Ectodermal cell (in vitro differentiated cells): ENCODE results near the gene ACVR2B.

Source experiments
- H3K27ac ChIP-seq: 2 replicates; pipeline ENCODE4 v1.7.0; 2013; ENCODE audit warnings: mild to moderate bottlenecking, low read depth, low read length; ENCODE audit not compliant: insufficient read depth, poor library complexity, severe bottlenecking
- H3K27me3 ChIP-seq: 2 replicates; pipeline ENCODE4 v1.7.0; 2013; ENCODE audit warnings: mild to moderate bottlenecking, low read length; ENCODE audit not compliant: insufficient read depth, control insufficient read depth, poor library complexity, severe bottlenecking
- H3K36me3 ChIP-seq: one replicate; pipeline ENCODE4 v1.7.0; 2013; ENCODE audit warnings: low read length; ENCODE audit not compliant: control insufficient read depth, insufficient read depth
- H3K4me1 ChIP-seq: one replicate; pipeline ENCODE4 v1.7.0; 2013; ENCODE audit warnings: low read length; ENCODE audit not compliant: control insufficient read depth, insufficient read depth
- H3K4me3 ChIP-seq: 2 replicates; pipeline ENCODE4 v1.7.0; 2013; ENCODE audit warnings: low read depth, low read length, control low read depth; ENCODE audit not compliant: insufficient read depth
- H3K9me3 ChIP-seq: 2 replicates; pipeline ENCODE4 v1.7.0; 2013; ENCODE audit warnings: mild to moderate bottlenecking, low read length, moderate library complexity; ENCODE audit not compliant: control insufficient read depth
- WGBS, 2 experiments: methylation state at CpG; one replicate each; pipeline ENCODE4 v1.1.7; 2013; ENCODE audit warnings: missing lambda C conversion rate in 2 of 2; 5-methylcytosine and 5-hydroxymethylcytosine counted together

Gene ACVR2B

GRCh38 chr3:38458796-38459498 lies 5.3 kb downstream of the ACVR2B start:
- no peak overlapping the region for H3K4me3 ChIP-seq
- WGBS, 2 experiments, result 86 to 87% methylated on average over 13 of the region's 13 CpGs
- H3K4me1 ChIP-seq, result peaks cover 13% of the 10 kb centered on the region
- no peaks in the 10 kb centered on the region for H3K36me3 ChIP-seq
- H3K27me3 ChIP-seq, result no peaks in the 10 kb centered on the region
- H3K9me3 ChIP-seq, result no peaks in the 10 kb centered on the region
- H3K27ac ChIP-seq, result no peak overlapping the region

- Histone ChIP-seq H3K4me1 (peaks cover 13% of the 10 kb centered on the region), H3K36me3 (no peaks in the 10 kb centered on the region), H3K27me3 (no peaks in the 10 kb centered on the region), H3K4me3 (no peak overlapping the region), H3K27ac (no peak overlapping the region), H3K9me3 (no peaks in the 10 kb centered on the region)
- 94 to 96% methylated on average over 10 of the region's 10 CpGs for WGBS, 2 experiments
Measured at GRCh38 chr3:38459499-38460048, 5.9 kb downstream of the ACVR2B start.

GRCh38 chr3:38460377-38461270 lies 6.9 kb downstream of the ACVR2B start:
- WGBS, 2 experiments, result 96% methylated on average over 12 of the region's 12 CpGs
- H3K27ac ChIP-seq, result no peak overlapping the region
- H3K9me3 ChIP-seq, result no peaks in the 10 kb centered on the region

GRCh38 chr3:38465588-38466154 lies 12.0 kb downstream of the ACVR2B start:
- peaks cover 5% of the 10 kb centered on the region for H3K36me3 ChIP-seq
- no peak overlapping the region for H3K4me3 ChIP-seq
- H3K27me3 ChIP-seq, result no peaks in the 10 kb centered on the region
- H3K4me1 ChIP-seq, result no peaks in the 10 kb centered on the region
- WGBS, 2 experiments, result 94 to 100% methylated on average over 1 of the region's 1 CpG
- peaks cover 3% of the 10 kb centered on the region for H3K9me3 ChIP-seq
- no peak overlapping the region for H3K27ac ChIP-seq

More at GRCh38 chr3:38460377-38461270, 6.9 kb downstream of the ACVR2B start:
- no peaks in the 10 kb centered on the region for H3K36me3 ChIP-seq
- no peak overlapping the region for H3K4me3 ChIP-seq
- peaks cover 13% of the 10 kb centered on the region for H3K4me1 ChIP-seq
- no peaks in the 10 kb centered on the region for H3K27me3 ChIP-seq

- no peak overlapping the region for H3K27ac ChIP-seq
- H3K4me1 ChIP-seq, result no peaks in the 10 kb centered on the region
- peaks cover 3% of the 10 kb centered on the region for H3K9me3 ChIP-seq
- no peaks in the 10 kb centered on the region for H3K27me3 ChIP-seq
- peaks cover 5% of the 10 kb centered on the region for H3K36me3 ChIP-seq
- 92 to 97% methylated on average over 1 of the region's 1 CpG for WGBS, 2 experiments
- no peak overlapping the region for H3K4me3 ChIP-seq
Measured at GRCh38 chr3:38468765-38469164, 15.1 kb downstream of the ACVR2B start.

GRCh38 chr3:38469852-38470251 lies 16.2 kb downstream of the ACVR2B start:
- 88 to 95% methylated on average over 1 of the region's 1 CpG for WGBS, 2 experiments

GRCh38 chr3:38471260-38471857 lies 17.7 kb downstream of the ACVR2B start:
- Histone ChIP-seq H3K4me1 (no peaks in the 10 kb centered on the region), H3K27ac (no peak overlapping the region), H3K9me3 (peaks cover 3% of the 10 kb centered on the region), H3K36me3 (peaks cover 5% of the 10 kb centered on the region), H3K27me3 (no peaks in the 10 kb centered on the region), H3K4me3 (no peak overlapping the region)
- 95 to 98% methylated on average over 2 to 3 of the region's 3 CpGs for WGBS, 2 experiments

More at GRCh38 chr3:38469852-38470251, 16.2 kb downstream of the ACVR2B start:
- Histone ChIP-seq H3K4me3 (no peak overlapping the region), H3K9me3 (peaks cover 3% of the 10 kb centered on the region), H3K36me3 (peaks cover 5% of the 10 kb centered on the region), H3K27ac (no peak overlapping the region), H3K4me1 (no peaks in the 10 kb centered on the region), H3K27me3 (no peaks in the 10 kb centered on the region)

GRCh38 chr3:38472342-38472741 lies 18.7 kb downstream of the ACVR2B start:
- Histone ChIP-seq H3K27ac (no peak overlapping the region), H3K36me3 (peaks cover 5% of the 10 kb centered on the region), H3K9me3 (peaks cover 3% of the 10 kb centered on the region), H3K27me3 (no peaks in the 10 kb centered on the region), H3K4me3 (no peak overlapping the region), H3K4me1 (no peaks in the 10 kb centered on the region)
- WGBS, 2 experiments, result 92 to 96% methylated on average over 1 of the region's 1 CpG

GRCh38 chr3:38473229-38473628 lies 19.5 kb downstream of the ACVR2B start:
- Histone ChIP-seq H3K9me3 (peaks cover 3% of the 10 kb centered on the region), H3K27me3 (no peaks in the 10 kb centered on the region), H3K4me3 (no peak overlapping the region), H3K4me1 (no peaks in the 10 kb centered on the region), H3K27ac (no peak overlapping the region), H3K36me3 (peaks cover 11% of the 10 kb centered on the region)
- WGBS, 2 experiments, result 98% methylated on average over 2 of the region's 2 CpGs
